Activated CD4-positive, alpha-beta T cell treated with anti-CD3 and anti-CD28 coated beads, Interleukin-2, amount 10 ng/mL, durations not matched to agents 24 days and 14 days (primary cell): ENCODE results near the gene COPS7A. TPM values are rescaled to one million over a fixed set of nuclear protein-coding genes. Genes with fewer than 3 reads are reported as not detected.

ENCODE experiments used
- DNase-seq: peaks from one replicate; pipeline ENCODE4 v3.0.0; 2022
- H3K27ac Mint-ChIP-seq: one replicate; pipeline ENCODE4 v1.8.0; 2022; ENCODE audit warnings: mild to moderate bottlenecking, mixed read lengths
- H3K27me3 Mint-ChIP-seq: one replicate; pipeline ENCODE4 v1.8.0; 2022; ENCODE audit warnings: mixed read lengths
- H3K36me3 Mint-ChIP-seq: one replicate; pipeline ENCODE4 v1.8.0; 2022; ENCODE audit warnings: low read depth, mild to moderate bottlenecking, mixed read lengths
- H3K4me1 Mint-ChIP-seq: one replicate; pipeline ENCODE4 v1.8.0; 2021; ENCODE audit warnings: mixed read lengths
- H3K4me3 Mint-ChIP-seq: one replicate; pipeline ENCODE4 v1.8.0; 2022; ENCODE audit warnings: mild to moderate bottlenecking, moderate library complexity, mixed read lengths
- H3K9me3 Mint-ChIP-seq: one replicate; pipeline ENCODE4 v1.8.0; 2021; ENCODE audit warnings: mixed read lengths
- intact Hi-C: fragments of 100-400 bp; cut with micrococcal nuclease; formaldehyde crosslinking; loops from one replicate; pipeline ENCODE4 v1.15.1; 2023
- total RNA-seq: library from RNA; stranded (reverse); gene quantifications from 2 replicates; pipeline ENCODE4 v1.2.3, GENCODE V29; 2022

COPS7A gene
- total RNA-seq, 1 donor from 2014 or later, result 44.8 TPM

DNA sequence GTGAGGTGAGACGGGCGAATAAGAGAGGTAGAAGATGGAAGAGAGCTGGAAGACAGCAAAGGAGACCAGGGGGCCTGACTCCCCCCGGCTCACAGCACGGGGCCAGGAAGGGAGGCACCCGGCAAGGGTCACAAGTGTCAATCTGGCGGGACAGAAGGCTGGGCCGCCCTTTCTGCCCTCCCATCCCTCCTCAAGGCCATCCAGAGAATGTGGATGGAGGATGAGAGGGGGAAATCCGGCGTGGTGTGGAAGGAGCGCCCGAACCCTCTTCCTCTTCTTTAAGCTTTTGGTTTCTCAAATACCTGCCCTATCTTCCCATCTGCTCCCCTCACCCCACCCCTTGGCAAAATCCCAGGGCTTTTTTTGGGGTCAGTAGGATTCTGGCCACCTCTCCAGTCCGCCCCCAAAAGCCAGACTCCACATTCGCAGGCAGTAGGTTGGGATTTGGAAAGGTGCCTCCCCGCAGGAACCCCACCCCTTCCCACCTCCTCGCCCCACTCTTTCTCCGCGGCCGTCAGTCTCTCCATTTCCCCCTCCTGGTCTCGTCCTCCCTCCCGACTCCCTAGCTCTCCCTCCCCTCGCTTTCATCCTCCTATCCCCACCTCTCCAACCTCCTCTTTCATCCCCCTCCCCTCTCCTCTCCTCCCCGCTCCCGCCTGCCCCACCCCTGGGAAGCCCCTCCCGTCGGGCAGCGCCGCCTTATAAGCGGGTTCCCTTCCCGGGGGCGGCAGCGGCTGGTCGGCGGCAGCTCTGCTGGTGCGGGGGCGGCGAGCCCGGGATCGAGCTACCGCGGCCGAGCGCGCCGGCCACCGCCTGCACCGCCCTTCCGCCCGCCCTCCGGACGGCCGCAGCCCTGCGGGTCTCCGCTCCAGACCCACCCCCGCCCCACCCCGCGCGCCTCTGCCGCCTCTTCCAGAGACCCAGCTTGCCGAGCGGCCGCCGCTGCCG, 42.1 kb downstream of the COPS7A start, which contains the start of gene PTMS:
PTMS (plus strand) TSS at position 730 of the 948 bp plus-strand sequence. CDS start 343 bp downstream, outside the sequence.
- intact Hi-C loops, result loop anchor here (1.0 to 5.0 kb wide), 4 partner anchors 9 to 107 kb away; partner anchors contain the start of genes CD4, P3H3 and SPSB2
- Mint-ChIP-seq H3K27me3 (peaks cover 7% of the 10 kb centered on the region), H3K4me1 (peaks cover 48% of the 10 kb centered on the region), H3K36me3 (peaks cover 18% of the 10 kb centered on the region), H3K27ac (peak within 1 kb of the TSS; percentile 86), H3K9me3 (no peaks in the 10 kb centered on the region), H3K4me3 (peak within 1 kb of the TSS; percentile 86)
- DNase-seq, result peak; percentile 85

DNA sequence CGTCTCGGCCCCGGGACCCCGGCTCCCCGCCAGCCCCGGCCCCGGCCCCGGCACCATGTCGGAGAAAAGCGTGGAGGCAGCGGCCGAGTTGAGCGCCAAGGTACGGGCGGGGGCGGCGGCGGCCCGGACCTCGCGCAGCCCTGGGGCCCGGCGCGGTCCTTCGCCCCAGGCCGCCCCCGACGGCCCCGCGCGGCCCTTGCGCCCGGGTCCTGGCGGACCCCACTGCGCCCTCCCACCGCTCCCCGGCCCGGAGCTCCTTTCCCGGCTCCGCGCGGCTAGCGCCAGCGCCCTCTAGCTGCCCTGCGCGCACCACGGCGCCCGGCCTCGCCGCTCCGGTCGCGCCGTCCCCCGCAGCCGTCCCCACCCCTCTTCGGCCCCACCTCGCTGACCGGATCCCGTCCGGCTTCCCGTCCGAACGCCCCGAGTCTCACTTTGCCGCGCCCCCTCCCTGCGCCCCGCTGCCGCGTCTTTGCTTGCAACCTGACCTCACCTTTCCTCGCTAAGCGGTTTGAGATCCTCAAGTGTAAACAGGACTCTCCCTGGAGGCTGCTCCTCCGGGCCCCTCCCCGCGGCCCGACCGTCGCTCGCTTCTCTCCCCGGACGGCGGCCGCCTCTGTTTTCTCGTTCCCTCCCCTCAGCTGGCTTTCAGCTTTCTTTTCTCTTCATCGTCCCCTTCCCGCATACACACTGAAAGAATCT, 43.0 kb downstream of the COPS7A start:
- Mint-ChIP-seq H3K4me3 (peak overlapping the region; percentile 86), H3K27me3 (peaks cover 7% of the 10 kb centered on the region), H3K27ac (peak overlapping the region; percentile 86), H3K36me3 (peaks cover 24% of the 10 kb centered on the region), H3K9me3 (no peaks in the 10 kb centered on the region), H3K4me1 (peaks cover 57% of the 10 kb centered on the region)
- DNase-seq, result peak; percentile 92
- intact Hi-C loops, result loop anchor here (1.0 to 5.0 kb wide), 4 partner anchors 9 to 61 kb away; partner anchors contain the start of genes CD4, MLF2 and P3H3

DNA sequence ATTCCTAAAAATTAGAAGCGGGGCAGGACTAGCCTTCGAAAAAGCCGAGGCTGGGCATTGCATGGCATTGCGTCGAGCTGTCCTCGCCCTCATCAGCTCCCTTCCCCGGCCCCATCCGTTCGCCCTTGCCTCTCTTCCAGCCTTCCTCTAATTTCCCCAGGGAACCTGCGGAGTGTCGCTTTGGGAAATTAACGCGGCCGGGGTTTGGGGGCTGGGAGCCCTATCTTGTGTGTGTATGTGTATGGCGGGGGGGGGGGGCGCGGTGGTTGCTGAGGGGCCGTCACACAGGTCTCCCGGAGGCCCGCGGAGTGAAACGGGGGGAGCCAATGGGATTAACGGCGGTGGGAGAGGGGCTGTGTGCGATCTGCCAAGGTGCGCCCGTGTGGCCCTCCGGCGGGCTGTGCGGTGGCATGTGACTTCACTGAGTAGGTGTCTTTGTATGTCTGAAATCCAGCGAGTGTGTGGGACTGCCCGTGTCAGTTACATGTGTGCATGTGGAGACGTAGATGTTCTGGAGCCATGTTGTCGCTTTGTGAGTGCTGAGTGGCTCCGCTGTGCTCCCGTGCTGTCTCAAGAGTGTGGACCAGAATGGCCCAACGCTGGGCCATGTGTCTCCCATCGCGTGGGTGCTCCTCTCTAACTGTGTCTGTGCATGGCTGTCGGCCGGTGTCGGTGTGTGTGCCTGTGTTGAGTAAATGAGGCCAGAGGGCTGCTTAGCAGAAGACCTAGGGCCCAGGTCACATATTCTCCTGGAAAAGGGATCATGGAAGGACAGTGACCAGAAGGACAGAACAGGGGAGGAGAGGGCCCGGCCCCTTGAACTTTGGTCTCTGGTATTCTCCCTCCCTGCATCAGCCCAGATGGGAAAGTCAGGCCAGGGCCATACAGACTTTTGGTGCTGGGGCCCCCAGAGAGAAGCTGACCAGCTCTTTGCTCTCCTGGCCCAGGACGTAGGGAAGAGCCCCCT, 43.8 kb downstream of the COPS7A start:
- Mint-ChIP-seq H3K4me1 (peaks cover 60% of the 10 kb centered on the region), H3K9me3 (no peaks in the 10 kb centered on the region), H3K27me3 (peaks cover 7% of the 10 kb centered on the region), H3K36me3 (peaks cover 29% of the 10 kb centered on the region), H3K4me3 (peak overlapping the region; percentile 86), H3K27ac (peak overlapping the region; percentile 86)
- intact Hi-C loops, result loop anchor here (1.0 to 5.0 kb wide), 2 partner anchors 14 to 60 kb away; partner anchors contain the start of genes MLF2 and P3H3
- no peak for DNase-seq

DNA sequence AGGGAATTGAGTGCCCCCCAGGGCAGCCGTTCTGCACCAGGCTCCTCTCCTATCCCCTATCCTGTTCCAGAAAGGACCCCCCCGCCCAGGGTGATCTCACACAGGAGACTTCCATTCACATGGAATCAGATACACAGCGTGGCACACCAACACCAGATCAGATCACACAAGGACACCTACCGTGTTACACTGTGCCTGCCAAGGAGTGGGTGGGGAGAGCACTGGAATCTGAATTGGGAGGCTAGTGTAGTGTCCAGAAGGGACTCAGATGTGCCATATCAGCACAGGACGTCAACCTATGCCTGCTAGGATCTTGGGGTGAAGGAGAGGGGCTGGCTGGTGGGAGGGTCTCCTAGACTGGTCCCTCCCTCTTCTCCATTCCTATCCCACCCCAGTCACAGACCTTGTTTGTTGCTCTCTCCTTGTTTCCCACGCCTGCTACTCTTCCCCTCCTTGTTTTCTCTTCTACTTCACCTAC, 44.6 kb downstream of the COPS7A start:
- peak overlapping the region; percentile 86 for H3K4me3 Mint-ChIP-seq
- no peak for DNase-seq
- peak overlapping the region; percentile 5 for H3K27ac Mint-ChIP-seq
- peaks cover 7% of the 10 kb centered on the region for H3K27me3 Mint-ChIP-seq
- H3K9me3 Mint-ChIP-seq, result no peaks in the 10 kb centered on the region
- H3K4me1 Mint-ChIP-seq, result peaks cover 60% of the 10 kb centered on the region
- intact Hi-C loops, result loop anchor here (5.0 kb wide), 1 partner anchor 59 kb away; the partner anchor contains the start of gene P3H3
- H3K36me3 Mint-ChIP-seq, result peaks cover 33% of the 10 kb centered on the region

DNA sequence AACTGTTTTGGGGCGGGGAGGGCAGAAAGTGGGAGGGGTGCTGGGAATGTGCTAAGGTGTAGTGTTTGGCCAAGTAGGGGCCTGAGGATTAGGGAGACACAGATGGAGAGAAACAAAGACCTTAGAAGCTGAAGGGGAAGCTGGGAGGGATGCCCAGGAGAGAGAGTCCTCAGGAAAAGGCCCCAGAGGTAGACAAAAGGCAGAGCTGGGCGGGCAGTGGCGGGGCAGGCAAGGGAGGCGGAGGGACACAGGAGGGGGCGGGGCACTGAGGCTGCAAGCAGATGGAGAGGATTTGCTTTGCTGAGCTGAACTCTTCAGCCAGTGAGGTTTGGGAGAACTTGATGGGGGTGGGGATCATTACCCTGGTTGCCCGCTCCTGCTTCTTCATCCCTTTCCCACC, 45.1 kb downstream of the COPS7A start:
- H3K4me1 Mint-ChIP-seq, result peaks cover 59% of the 10 kb centered on the region
- H3K27ac Mint-ChIP-seq, result peak overlapping the region; percentile 5
- peaks cover 36% of the 10 kb centered on the region for H3K36me3 Mint-ChIP-seq
- intact Hi-C loops, result loop anchor here (5.0 kb wide), 1 partner anchor 58 kb away; the partner anchor contains the start of gene P3H3
- H3K4me3 Mint-ChIP-seq, result peak overlapping the region; percentile 86
- no peak for DNase-seq
- peaks cover 6% of the 10 kb centered on the region for H3K27me3 Mint-ChIP-seq
- H3K9me3 Mint-ChIP-seq, result no peaks in the 10 kb centered on the region

DNA sequence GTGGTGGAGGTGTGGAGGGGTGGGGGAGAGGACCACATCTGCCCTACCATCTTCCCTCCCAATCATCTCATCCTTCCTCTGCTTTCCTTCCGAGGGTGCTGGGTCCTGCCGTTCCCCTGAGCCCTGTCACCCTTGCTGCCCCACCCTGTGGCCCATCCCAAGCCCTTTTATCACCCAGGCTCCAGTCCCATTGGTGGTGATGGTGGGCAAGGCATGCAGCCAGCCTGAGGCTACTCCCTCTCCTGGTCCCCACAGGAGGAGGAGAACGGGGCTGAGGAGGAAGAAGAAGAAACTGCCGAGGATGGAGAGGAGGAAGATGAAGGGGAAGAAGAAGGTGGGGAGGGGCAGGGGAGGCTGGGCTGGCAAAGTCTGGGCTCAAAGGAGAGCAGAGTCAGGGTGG, 45.8 kb downstream of the COPS7A start:
- Mint-ChIP-seq H3K4me1 (peaks cover 58% of the 10 kb centered on the region), H3K4me3 (peak overlapping the region; percentile 86), H3K27ac (peak overlapping the region; percentile 42), H3K9me3 (no peaks in the 10 kb centered on the region), H3K36me3 (peaks cover 43% of the 10 kb centered on the region), H3K27me3 (peaks cover 3% of the 10 kb centered on the region)
- intact Hi-C loops, result loop anchor here (5.0 kb wide), 1 partner anchor 58 kb away; the partner anchor contains the start of gene P3H3
- DNase-seq, result no peak

DNA sequence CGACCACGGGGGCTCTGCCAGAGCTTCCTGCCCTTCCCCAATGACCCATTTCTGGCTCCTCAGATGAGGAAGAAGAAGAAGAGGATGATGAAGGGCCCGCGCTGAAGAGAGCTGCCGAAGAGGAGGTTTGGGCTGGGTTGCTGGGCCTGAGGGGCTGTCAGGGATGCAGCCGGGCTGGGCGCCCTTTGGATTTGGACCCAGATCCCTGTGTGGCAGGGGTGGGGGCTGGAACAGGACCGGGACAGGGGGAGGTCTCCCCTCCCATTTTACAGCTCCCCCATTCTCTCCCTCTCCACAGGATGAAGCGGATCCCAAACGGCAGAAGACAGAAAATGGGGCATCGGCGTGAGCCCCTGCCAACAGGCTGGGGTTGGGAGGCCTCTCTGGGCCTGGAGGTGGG, 46.2 kb downstream of the COPS7A start:
- intact Hi-C loops, result no loop called here
- Mint-ChIP-seq H3K27me3 (peaks cover 3% of the 10 kb centered on the region), H3K27ac (peak overlapping the region; percentile 42), H3K4me3 (peak overlapping the region; percentile 25), H3K36me3 (peaks cover 47% of the 10 kb centered on the region), H3K4me1 (peaks cover 60% of the 10 kb centered on the region), H3K9me3 (no peaks in the 10 kb centered on the region)
- no peak for DNase-seq

DNA sequence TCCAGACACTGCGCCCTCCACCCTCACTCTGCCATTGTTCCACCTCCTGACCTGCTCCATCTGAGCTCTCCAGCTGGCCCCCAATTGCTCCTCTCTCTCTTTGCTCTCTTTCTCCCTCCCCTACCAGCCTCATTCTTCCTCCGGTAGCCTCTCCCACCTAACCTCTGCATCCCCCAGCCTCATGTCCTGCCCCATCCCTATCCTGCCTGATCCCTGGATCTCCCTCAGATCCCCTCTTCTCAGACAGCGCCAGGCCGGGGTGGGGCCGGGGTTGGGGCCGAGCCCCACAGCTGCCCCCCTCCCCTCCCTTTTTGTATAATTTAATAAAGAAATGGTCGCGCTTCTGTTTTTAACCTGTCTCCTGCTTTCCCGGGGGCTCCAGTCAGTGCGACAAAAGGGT, 46.8 kb downstream of the COPS7A start:
- peaks cover 52% of the 10 kb centered on the region for H3K36me3 Mint-ChIP-seq
- H3K27me3 Mint-ChIP-seq, result no peaks in the 10 kb centered on the region
- peak overlapping the region; percentile 46 for H3K4me3 Mint-ChIP-seq
- DNase-seq, result no peak
- peaks cover 60% of the 10 kb centered on the region for H3K4me1 Mint-ChIP-seq
- H3K9me3 Mint-ChIP-seq, result no peaks in the 10 kb centered on the region
- peak overlapping the region; percentile 90 for H3K27ac Mint-ChIP-seq
- intact Hi-C loops, result no loop called here

DNA sequence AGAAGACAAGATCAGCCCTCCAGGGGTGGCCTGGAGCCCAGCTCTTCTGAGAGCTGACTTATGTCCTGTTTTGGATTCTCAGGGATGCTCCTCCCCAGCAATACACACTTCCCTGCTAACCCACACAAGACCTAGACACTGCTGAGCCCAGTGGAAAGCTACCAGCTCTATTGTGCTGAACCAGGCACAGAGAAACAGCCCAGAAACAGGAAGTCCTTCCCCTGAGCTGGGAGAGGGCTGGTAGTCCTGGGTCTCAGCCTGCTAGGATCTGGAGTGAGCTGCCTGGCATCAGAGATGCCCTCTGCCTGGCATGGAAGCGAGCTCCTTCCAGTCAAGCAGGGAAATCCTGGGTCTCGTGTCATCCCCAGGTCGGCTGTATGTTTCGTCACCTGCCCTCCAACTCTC, 47.2 kb downstream of the COPS7A start:
- Mint-ChIP-seq H3K27ac (peak overlapping the region; percentile 90), H3K36me3 (peaks cover 57% of the 10 kb centered on the region), H3K4me3 (peak overlapping the region; percentile 83), H3K27me3 (no peaks in the 10 kb centered on the region), H3K9me3 (no peaks in the 10 kb centered on the region), H3K4me1 (peaks cover 62% of the 10 kb centered on the region)
- intact Hi-C loops, result no loop called here
- DNase-seq, result no peak

DNA sequence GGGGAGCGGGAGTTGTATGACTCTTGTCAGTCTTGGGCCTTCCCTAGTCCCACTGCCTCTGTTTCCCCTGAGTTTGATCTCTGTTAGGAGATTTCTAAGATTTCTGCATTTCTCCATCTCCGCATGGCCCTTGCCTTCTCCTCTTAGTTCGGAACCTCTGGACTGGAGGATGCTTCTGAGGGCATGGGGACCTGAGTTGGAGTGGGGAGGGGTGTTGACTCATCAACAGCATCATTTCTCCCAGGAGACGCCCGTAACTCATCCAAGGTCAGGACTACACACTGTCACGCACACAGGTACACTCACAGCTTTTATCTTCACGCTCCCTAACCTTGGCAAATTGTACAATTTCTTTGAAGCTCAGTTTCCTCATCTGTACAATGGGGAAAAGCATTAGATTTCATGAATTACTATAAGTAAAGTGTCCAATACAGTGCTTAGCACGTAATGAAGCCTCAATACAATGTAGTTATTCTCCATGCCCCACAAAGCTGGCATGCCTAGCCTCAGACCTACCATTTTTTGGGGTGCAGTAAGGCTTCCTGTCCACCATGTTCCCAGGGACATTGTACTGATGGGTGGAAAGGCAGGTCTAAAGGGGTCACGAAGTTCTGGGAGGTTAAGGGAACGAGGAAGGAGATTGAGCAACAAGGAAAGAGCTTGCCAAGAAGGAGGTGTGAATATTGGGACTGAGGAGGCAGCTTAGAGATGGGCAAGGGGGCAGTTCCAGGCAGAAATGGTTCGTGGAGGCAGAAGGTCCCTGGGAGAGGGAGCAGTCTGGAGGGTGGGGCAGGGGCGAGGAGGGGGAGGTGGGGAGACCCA, 47.9 kb downstream of the COPS7A start:
- peak overlapping the region; percentile 90 for H3K27ac Mint-ChIP-seq
- H3K4me3 Mint-ChIP-seq, result peak overlapping the region; percentile 83
- H3K36me3 Mint-ChIP-seq, result peaks cover 63% of the 10 kb centered on the region
- H3K27me3 Mint-ChIP-seq, result no peaks in the 10 kb centered on the region
- DNase-seq, result no peak
- no peaks in the 10 kb centered on the region for H3K9me3 Mint-ChIP-seq
- peaks cover 67% of the 10 kb centered on the region for H3K4me1 Mint-ChIP-seq
- intact Hi-C loops, result loop anchor here (1.0 kb wide), 1 partner anchor 9 kb away; no protein-coding TSS in a partner anchor

DNA sequence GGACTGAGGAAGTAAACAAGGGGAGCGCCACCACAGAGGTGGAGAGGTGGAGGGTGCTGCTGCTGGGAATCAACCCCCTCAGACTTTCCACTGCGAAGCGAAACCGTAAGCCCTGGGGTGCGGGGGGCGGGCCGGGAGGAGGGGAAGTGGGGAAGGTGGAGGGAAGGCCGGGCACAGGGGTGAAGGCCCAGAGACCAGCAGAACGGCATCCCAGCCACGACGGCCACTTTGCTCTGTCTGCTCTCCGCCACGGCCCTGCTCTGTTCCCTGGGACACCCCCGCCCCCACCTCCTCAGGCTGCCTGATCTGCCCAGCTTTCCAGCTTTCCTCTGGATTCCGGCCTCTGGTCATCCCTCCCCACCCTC, 48.5 kb downstream of the COPS7A start, which contains the start of gene LAG3:
LAG3 (plus strand) TSS at position 190 of the 365 bp plus-strand sequence. CDS start 333 bp downstream, outside the sequence.
- intact Hi-C loops, result loop anchor here (1.0 kb wide), 1 partner anchor 8 kb away; no protein-coding TSS in a partner anchor

More for the DNA sequence above, 48.5 kb downstream of the COPS7A start, which contains the start of gene LAG3:
- Mint-ChIP-seq H3K9me3 (no peaks in the 10 kb centered on the region), H3K27ac (peak within 1 kb of the TSS; percentile 90), H3K4me3 (peak within 1 kb of the TSS; percentile 83), H3K36me3 (peaks cover 66% of the 10 kb centered on the region), H3K4me1 (peaks cover 68% of the 10 kb centered on the region), H3K27me3 (no peaks in the 10 kb centered on the region)
- DNase-seq, result peak; percentile 87
